ENCODE measurements around the gene NFYC.
A peak's percentile ranks its signal among the peaks of the same experiment; 100 is the strongest.
"Not testable (repeated sequence)": the region's sequence is repeated elsewhere in the genome, so short reads cannot be mapped to it uniquely, and the experiment has no call there.

NFYC gene

DNA sequence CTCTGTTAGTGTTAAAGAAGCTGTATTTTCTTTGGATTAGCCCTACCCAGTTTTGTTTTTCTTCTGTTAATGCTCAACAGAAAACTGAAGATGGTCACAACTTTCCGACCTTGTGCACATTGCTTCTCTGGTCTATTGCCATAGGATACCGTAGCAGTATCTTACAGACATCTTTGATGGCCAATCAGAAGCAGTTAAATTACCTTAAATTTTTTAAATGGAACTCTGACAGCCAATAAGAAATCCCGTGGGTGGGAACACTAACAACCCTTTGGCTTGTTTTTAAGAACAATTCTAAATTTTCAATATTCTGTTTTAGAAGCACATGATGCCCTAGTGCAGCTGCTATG, 17.2 kb downstream of the NFYC start:
- no peak for DNase-seq

DNA sequence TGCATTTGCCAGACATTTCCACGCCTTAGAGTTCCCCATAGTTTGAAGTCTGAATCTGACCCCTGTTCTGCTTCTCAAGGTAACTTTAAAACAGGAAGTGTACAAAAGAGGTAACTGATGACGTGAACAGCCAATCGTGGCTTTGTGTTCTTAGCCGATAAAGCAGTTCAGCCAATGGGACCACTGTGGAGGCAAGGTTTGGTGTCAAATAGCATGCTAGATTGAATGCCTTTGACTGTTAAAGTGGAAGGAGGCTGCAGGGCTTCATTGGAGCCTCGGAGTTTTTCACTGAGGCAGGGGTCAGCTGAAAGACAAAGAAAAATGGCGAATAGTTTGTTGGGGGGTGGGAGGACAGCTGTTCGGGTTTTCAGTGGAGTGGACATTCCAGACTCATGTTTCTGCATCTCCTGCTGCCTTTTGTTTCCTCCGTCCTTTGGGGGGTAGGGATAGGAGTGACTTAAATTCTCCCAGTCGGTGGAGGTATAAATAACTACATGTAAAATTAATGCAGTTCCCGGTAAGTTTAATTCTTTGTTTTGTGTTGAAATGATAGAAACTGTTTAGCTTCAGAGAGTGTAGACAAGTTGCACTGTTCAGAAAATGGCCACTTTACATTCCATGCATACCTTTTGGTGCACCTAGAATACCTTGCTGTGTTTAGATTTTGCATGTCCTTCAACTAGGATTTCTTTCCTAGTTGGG, 17.7 kb downstream of the NFYC start:
- peak; percentile 96 for DNase-seq

DNA sequence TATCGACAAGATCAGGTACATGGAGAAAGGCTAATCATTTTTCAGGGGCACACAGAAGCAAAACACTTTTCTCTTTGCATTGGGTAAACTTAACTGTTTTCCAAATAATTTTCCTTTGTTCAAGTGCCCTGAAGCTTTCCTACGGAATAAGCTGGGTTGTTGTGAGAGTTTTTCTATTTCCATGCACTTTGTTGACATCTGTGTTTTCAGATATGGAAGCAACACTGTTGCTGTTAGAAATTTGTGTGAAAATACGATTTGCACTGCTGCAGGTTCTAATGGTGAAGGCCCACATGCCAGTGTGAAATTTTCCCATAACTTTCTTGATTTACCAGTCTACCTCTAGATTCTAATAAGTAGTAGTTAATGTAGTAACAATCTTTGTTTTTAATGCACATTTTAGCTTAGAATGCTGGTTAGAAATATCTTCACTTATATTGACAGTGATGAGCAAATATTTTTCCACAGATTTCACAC, 18.3 kb downstream of the NFYC start:
- DNase-seq: no peak

DNA sequence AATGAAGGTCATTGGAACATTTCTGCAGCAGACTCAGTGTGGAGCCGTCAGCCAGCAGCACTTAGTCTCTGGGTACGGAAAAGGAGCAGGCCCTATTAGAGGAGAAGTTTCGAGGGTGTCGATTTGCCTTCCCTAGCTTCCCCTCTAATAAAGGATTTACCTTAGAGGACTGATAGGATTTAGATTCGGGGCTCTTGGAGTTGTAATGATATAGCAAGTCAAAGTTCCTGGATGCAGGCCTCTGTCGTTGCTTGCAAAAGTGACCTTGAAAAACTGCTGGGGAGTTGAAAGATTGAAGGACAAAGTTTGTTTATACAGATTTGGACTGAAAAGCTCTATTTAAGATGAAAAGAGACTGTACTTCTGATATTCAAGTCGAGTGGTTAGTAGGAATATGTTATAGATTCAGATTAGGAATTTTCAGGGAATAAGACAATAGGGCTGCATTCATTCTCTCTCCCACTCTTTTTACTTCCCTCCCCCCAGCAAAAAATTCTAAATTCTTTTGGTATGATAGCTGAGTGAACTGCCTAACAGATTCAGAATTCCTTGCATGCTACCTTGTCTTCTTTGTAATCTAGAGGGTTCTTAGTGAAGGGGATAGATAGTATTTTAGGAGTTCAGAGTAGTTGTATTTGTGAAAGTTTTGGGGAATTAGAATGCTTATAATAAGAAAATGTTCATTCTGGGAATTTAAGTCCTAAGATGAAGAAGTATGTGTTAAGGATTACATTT, 19.2 kb downstream of the NFYC start:
- no peak for DNase-seq

DNA sequence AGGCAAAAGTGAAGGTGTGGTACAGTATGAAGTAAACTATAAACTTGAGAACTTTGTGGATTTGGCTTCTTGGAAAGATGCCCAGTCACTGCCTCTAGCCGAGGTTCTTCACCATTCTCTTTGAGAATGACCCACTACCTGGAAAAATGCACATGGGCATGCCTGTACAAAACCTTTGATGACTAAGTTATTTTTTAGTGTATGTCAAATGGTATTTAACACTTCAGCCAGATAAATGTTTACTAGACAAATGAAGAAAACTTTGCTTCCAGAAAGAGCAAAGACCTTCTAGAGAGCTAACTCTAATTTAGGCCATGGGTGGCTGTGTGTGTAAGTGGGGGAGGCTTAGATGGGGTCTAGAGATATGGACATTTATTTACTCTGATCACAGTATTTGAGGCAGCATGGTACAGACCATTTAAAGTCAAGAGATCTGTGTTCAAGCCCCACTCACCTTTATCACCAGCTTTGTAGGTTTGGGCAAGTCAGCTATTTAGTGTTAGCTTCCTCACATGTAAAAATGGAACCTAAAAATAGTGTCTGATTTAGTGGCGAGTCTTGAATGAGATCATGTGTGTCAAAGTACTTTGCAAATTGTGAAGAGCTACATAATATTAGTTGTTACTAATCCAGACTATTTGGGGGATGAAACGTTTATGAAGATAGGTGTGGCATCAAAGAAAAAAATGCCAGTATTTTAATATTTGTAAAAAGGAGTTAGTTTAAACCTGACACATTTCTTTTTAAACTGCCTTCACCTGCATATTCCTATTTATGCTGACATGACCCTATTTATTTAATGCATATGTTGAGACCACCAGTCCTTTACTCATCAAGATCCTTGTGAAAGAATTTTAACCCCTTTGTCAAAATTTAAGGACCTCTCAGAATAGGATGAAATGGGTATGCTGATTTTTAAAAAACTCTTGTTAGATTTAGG, 20.2 kb downstream of the NFYC start:
- no peak for DNase-seq

DNA sequence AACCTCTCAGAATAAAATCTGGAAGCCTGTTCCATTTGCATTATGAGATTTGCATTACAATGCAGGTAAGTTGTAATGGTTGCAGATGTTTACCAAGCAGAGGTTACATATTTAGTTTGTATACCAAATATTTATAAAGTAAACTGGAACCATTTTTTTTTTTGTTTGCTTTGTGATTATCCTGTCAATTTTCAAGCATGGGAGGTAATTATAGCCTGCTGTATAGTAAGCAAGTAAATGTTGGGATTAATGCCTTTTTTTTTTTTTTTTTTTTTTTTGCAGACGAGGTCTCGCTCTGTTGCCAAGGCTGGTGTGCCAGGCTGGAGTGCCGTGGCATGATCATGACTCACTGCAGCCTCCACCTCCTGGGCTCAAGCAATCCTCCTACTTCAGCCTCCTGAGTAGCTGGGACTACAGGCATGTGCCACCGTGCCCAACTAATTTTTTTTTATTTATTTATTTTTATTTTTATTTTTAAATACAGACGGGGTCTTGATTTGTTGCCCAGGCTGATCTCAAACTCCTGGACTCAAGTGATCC, 21.0 kb downstream of the NFYC start:
- no peak for DNase-seq

DNA sequence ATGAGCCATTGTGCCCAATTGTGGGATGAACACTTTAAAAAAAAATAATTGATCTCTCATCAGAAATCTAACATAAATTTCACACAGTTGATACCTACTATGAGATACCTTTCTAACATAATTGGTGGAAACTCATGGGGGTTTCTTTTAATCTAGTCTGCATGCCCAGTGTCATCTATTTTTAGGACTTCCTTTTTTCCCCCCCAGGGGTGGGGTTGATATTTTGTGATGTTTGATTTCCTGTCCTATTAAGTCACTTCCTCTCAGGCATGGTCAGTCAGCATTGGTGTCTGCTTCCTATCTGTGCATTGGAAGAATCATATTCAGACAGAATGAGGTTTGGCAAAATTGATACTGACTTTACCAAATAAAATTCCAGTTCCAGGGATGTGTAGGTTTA, 21.5 kb downstream of the NFYC start:
- no peak for DNase-seq

DNA sequence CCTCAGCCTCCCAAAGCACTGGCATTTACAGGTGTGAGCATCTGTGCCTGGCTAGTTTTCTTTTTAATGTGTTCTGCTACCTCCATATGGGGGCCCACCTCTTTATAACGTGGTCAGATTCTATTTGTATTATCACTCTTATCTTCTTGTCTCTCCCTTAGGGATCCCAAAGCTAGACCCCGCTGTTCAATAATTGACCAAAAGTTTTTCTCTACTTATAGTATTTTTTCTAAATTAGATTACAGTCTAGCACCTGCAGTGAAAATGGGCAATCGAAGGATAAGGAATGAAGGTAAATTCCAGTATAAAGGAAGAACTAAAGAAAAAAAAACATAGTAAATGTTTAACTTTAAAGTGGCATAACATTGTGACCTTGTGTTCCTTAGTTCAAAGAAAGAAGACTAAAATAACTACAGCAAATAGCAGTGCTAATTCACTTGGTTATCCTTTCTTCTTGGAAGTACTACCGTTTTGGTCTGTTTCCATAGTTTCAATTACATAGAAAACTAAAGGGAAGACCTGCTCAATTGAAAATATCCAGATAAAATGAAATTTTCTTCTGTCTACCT, 24.1 kb downstream of the NFYC start:
- DNase-seq: no peak

DNA sequence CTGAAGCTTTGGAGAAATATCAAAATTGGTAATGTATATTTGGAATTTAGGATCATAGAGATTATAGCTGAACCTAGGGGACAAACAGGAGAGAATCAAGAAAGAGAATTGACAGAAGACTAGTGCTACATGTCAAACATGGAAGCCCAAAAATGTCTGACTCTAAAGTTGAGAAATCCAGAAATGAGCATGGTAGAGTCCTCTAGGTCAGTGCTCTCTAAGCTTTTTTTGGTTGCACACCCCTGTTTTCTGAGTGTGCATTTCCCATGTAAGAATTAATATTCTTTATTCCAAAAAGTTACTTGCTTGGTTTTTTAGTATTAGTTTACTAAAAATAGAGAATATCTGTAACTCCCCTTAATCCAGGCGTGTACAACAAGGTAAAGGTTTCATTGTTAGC, 25.6 kb downstream of the NFYC start:
- no peak for DNase-seq

DNA sequence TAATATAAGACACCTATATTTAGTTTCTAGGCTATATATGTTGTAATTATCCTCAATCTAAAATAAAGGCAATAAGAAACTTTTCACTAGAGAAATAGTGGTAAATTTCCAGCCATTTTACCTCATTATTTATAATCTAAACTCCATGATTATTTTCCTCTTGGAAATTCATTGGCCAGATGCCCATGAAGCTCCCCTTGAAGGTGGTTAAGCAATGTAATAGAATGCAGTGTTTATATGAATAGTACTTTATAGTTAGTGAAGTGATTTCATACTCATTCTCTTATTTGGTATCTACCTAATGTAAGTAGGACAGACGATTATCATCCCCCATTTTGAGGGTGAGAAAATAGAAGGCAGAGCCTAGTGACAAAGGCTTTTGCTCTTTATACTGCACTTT, 26.5 kb downstream of the NFYC start:
- no peak for DNase-seq

DNA sequence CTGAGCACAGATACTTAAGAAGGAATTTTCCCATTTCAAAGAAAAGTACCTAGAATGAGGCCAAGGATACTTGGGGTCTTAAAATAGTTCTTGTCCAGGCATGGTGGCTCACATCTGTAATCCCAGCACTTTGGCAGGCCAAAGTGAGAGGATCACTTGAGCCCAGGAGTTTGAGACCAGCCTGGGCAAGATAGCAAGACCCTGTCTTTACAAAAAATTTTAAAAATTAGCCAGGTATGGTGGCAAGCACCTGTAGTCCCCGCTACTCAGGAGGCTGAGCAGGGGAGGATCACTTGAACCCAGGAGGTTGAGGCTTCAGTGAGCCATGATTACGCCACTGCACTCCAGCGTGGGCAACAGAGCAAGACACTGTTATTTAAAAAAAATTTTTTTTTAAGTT, 29.0 kb downstream of the NFYC start:
- no peak for DNase-seq

DNA sequence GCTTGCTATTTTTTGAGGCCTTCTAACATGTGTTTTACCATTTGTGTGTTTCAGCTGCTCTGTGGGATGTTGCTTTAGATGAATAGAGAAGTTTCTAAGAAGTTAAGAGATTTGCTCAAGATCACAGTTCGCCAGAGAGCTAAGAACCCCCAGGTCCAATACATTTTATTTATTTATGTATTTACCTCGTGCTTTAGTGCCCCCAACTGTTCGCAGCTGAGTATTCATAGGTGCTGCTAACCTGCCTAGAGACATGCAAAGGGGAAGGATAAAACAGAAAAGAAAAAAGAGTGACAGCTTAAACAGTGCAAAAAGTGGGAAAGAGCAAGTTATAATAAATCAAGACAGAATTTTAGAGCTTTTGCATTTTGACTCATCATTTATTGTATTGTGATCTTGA, 31.1 kb downstream of the NFYC start:
- DNase-seq: no peak

DNA sequence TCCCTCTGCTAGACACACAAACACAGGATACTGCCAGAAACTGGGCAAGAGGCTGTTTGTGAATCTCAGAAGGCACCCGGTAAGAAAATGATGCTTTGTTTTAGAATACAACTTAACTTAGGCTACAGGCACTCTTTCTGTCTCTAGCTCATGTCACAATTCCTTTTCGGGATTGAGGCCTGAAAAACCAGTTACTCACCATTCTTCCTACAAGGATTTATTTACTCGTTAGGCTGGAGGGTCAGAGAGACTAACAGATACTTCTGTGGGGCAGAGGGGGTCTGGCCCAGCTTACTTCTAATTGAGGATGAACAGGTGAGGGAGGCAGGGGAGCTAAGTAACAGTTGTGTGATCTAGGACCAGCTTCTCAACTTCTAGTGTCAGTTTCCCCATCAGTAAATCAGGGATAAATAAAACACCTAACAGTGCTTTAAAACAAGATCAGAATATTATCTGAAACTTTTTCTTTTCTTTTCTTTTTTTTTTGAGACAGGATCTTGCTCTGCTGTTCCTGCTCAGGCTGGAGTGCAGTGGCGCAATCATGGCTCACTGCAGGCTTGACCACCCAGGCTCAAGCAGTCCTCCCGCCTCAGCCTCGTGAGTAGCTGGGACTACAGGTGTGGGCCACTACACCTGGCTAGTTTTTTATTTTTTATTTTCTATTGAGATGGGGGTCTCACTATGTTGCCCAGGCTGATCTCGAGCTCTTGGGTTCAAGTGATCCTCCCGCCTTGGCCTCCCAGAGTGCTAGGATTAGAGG, 31.9 kb downstream of the NFYC start:
- DNase-seq: peak; percentile 67

DNA sequence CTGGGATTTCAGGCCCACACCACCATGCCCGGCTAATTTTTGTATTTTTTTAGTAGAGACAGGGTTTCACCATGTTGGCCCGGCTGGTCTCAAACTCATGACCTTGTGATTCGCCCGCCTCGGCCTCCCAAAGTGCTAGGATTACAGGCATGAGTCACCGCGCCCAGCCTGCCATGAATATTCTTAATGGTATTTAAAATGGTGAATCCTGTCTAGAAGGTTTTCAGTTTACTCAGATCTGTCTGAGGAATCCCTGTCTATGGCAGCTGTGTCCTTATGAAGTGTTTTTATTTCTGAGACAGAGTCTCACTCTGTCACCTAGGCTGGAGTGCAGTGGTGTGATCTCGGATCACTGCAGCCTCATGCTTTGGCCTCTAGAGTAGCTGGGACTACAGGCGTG, 36.2 kb downstream of the NFYC start:
- DNase-seq: not testable (repeated sequence)

DNA sequence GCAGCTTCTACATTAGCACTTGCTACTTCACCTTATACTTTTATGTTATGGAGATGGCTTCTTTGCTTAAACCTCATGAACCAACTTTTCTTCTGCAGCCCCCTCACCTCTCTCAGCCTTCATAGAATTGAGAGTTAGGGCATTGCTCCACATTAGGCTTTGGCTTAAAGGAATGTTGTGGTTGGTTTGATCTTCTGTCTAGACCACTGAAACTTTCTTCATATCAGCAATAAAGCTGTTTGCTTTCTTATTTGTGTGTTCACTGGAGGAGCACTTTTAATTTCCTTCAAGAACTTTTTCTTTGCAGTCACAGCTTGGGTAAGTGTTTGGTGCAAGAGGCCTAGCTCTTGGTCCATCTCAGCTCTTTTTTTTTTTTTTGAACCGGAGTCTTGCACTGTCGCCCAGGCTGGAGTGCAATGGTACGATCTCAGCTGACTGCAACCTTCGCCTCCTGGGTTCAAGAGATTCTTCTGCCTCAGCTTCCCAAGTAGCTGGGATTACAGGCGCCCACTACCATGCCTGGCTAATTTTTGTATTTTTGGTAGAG, 37.9 kb downstream of the NFYC start:
- not testable (repeated sequence) for DNase-seq

DNA sequence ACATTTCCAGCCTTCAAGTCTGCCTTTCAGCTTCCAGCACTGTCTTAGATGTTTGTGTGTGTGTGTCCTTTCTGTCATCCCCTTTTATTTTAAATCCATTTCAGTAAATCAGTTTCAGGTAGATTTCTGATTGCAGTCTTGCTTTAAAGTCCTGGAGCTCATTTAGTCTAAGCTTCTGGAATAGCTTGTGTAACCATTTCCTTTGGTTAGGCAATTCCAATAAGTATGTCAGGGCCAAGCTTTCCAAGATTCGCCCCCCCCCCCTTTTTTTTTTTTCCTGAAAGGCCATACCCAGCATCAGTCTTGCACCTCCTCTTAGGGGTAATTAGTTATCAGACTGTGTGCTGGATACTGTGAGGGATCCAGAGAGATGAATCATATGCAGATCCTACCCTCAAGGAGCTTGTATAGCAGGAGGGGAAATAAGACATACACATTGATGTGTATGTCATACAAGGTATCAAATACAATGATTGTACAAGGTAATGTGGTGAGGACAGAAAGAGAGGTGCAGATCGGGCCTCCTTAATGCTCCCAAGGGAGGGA, 41.3 kb downstream of the NFYC start:
- no peak for DNase-seq

DNA sequence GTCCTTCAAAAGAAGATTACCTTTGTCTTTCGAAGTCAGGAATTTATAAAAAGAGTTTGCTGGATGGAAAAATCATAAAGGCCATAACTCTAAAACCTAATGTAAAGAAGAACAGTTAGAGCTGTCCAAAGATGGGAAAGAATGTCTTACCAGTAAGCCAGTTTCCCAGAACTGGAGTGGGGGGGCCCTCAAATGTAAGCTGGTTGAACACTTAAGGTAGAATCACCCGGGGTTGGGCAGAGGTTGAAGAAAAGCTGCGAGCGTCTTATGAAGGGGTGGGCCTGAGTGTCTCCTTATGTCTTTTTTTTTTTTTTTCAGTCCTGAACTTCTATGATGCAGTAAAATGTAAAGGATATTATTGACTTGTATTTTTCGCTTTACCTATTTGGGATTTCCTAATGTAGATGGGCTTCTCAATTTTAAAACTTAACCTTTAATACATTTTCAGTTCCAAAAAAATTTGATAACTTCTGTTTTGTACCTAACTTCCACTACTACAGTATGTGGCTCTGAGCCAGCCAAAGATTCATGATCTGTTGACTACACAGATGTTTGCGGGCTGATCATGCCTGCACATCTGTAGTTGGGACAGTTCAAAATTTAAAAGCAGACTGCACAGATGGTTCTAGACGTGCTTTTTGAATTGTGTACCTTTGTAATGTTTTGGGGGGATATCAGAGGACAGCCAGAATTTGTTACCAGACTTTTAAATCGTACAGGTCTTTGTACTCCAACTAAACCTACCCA, 43.6 kb downstream of the NFYC start:
- DNase-seq: no peak

DNA sequence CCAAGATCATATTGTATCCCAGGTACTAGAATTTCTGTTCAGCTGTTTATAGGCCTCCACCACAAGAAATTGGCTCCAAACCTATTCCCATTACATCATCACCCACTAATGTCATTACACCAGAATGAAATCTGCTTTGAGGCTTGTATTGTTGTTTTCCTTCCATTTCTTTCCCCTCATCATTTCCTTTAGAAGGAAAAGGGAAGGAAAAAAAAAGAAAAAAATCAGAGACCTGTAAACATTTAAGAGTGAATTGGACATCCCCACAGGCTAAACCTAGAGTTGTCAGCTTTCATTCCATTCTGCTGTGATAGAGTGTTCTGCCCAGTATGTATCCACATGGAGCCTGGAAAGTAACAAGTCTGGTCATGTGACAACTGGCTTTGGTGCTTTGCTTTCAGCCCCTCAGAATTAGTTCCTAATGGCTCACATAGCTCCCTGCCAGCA, 44.6 kb downstream of the NFYC start:
- DNase-seq: peak; percentile 59

DNA sequence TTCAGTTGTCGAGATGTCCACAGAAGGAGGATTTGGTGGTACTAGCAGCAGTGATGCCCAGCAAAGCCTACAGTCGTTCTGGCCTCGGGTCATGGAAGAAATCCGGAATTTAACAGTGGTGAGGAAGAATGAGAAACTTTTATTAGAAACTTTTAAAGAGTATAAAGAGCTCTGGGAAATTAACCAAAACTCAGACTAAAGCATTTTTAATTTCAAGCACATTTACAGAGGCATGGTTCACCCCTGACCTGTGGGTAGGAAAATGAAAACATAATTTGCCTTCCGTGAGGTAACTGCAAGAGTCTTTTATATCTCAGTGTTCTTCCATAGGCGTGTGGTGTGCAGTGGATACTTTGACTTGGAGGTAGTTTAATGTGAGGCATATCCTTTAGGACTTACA, 47.3 kb downstream of the NFYC start:
- DNase-seq: no peak

DNA sequence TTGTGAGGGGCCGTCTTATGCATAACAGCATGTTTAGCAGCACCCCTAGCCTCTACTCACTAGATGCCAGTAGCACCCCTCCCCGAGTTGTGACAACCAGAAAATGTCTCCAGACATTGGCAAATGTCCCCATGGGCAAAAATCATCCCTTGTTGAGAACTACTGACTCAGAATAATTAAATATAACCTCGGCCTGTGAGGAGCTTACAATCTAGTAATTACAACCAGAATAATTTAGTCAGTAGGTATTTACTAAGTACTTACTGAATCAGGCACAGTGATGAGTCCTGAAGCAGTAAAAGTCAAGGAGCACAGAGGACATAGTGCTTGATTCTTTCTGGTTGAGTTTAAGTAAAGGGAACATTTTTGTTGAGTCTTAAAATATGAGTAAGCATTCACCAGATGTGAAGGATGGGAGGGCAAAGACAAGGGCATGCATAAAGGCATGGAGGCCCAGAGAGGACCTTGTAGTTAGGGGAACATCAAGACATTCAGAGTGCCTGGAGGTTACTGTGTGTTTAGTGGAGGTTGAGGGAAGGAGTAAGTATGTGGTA, 48.0 kb downstream of the NFYC start:
- DNase-seq: no peak

Measured in islet precursor cell (in vitro differentiated cells).